ENCODE results near the gene EEIG2.

The EEIG2 gene

GRCh38 chr1:108585313-108585712, 25.4 kb downstream of the EEIG2 start:
- DNase-seq, result no peak

GRCh38 chr1:108590441-108590840, 30.5 kb downstream of the EEIG2 start:
- no peak for DNase-seq

DNA sequence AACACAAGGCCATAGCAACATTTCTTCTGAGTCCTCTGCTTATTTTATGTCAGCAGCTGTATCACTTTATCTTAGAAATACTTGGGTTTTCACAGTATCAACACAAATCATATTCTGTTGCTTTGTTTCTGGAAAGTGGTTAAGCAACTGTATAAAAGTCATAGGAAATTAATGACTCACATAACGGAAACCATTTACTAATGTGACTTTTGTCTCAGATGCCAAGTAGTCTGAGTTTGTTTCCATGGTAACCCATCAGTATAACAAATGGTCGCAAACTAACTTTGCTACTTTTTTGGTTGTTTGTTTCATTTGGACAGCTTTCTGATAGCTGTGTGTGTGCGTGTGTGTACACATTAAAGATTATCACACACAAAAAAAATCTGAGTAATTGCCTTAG, 31.1 kb downstream of the EEIG2 start:
- no peak for DNase-seq

- no peak for DNase-seq
Observed at GRCh38 chr1:108591466-108591865, 31.6 kb downstream of the EEIG2 start.

- DNase-seq, result no peak
Observed at GRCh38 chr1:108592030-108592759, 32.3 kb downstream of the EEIG2 start.

GRCh38 chr1:108593448-108593847, 33.5 kb downstream of the EEIG2 start:
- DNase-seq, result no peak

GRCh38 chr1:108595507-108595906, 35.6 kb downstream of the EEIG2 start:
- DNase-seq, result no peak

DNA sequence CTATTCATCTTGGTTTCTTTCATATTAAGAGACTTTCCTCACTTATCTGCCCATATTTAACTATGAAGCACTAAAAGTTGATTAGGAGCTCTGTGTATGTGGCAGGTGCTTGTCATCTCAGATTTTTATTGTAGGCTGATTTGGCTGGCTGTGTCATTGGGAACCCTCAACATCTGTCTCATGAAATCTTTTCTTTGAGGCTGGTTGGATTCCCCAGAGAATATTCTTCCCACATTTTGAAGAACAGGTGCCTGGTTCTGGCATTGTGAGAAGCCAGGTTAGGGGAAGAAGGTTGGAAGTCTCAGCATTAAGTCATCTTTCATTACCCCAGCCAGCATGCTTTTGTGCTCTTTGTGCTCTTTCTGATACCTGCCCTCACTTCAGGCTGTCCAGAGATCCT, 37.1 kb downstream of the EEIG2 start:
- no peak for DNase-seq

DNA sequence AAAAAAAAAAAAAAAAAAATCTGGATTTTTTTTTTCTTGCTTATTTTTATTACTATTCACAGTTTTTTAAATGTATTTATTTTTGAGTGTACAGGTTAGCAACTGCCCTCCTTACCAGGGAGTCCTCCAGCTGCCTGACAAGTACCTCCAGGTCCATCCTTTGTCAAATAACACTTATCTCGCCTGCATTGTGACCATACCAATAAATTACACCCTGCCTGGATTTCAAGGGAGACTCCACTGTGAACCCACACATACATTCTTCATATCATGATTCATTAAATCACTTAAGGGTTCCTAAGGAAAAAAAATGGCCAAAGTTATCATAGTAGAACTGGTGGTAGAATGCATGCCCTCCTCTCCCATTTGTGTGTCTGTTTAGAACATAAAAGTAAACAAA, 38.4 kb downstream of the EEIG2 start:
- DNase-seq, result no peak

GRCh38 chr1:108600504-108600903, 40.6 kb downstream of the EEIG2 start:
- no peak for DNase-seq

GRCh38 chr1:108601708-108602410, 42.0 kb downstream of the EEIG2 start:
- no peak for DNase-seq

GRCh38 chr1:108605633-108606032, 45.7 kb downstream of the EEIG2 start:
- DNase-seq, result no peak

DNA sequence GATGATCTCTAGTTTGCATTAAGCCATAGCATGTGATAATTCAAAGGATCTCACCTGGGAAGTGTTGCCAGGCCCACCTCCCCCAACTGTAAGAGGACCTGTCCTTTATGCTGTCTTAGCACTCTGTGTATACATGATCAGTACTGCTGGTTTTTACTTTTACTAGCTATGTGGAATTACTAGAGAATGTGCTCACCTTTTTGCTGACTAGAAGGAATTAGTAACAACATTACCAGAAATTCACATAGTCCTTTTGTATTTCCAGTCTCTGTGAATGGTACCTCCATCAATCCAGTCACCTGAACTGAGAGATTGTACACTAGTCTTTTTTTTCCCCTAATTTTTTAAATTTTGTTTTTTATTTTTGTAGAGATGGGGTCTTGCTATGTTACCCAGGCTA, 46.6 kb downstream of the EEIG2 start:
- DNase-seq, result no peak

DNA sequence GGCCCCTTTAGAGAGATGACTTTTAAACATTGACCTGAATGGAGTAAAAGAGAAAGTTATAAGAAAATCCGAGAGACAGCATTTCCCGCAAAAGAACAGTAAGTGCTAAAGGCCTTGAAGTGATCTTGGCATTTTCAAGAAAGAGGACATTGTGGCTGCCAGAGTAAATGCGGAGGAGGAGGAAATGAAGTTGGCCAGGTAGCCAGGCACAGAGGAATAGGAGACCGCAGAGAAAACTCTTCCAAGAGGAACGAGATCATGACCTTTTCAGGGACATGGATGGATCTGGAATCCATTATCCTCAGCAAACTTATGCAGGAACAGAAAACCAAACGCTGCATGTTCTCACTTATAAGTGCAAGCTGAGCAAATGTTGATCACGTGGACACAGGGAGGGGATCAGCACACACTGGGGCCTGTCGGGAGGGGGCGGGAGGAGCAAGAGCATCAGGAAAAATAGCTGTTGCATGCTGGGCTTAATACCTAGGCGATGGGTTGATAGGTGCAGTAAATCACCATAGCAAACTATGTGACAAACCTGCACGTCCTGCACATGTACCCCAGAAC, 49.7 kb downstream of the EEIG2 start:
- DNase-seq, result no peak

Data from activated naive CD4-positive, alpha-beta T cell treated with anti-CD3 and anti-CD28 coated beads, Interleukin-2, amount 50 U/mL, for 16 hours (primary cell).